ENCODE measurements around the gene MTCH1. TPM values are rescaled to one million over a fixed set of nuclear protein-coding genes. Genes with fewer than 3 reads are reported as not detected.

MTCH1 gene
- total RNA-seq, 4 donors from 2014 or later = 111 to 172 (median 146) TPM

- Histone ChIP-seq H3K4me1 (no peaks in the 10 kb centered on the region), H3K27ac (no peak overlapping the region)
Observed at GRCh38 chr6:36973647-36974046, 12.3 kb downstream of the MTCH1 start.

GRCh38 chr6:36973190-36973589 is 12.8 kb downstream of the MTCH1 start:
- Histone ChIP-seq H3K36me3 (no peaks in the 10 kb centered on the region), H3K27me3 (no peaks in the 10 kb centered on the region), H3K27ac (no peak overlapping the region), H3K4me1 (no peaks in the 10 kb centered on the region), H3K4me3 (no peak overlapping the region), H3K9me3 (no peaks in the 10 kb centered on the region)
- intact Hi-C loops (cut with DNase I; ENCODE audit: low total_unique reads) = no loop called here
- no peak for DNase-seq
- TF ChIP-seq CTCF (IDR thresholded peaks at IDR 0.05) (no peak), POLR2A (IDR thresholded peaks at IDR 0.05) (no peak)

More at GRCh38 chr6:36973647-36974046, 12.3 kb downstream of the MTCH1 start:
- Histone ChIP-seq H3K9me3 (no peaks in the 10 kb centered on the region), H3K36me3 (no peaks in the 10 kb centered on the region), H3K4me3 (no peak overlapping the region), H3K27me3 (no peaks in the 10 kb centered on the region)
- intact Hi-C loops (cut with DNase I; ENCODE audit: low total_unique reads) = no loop called here
- no peak for TF ChIP-seq POLR2A (IDR thresholded peaks at IDR 0.05)
- TF ChIP-seq CTCF (IDR thresholded peaks at IDR 0.05) = no peak
- DNase-seq = no peak

DNA sequence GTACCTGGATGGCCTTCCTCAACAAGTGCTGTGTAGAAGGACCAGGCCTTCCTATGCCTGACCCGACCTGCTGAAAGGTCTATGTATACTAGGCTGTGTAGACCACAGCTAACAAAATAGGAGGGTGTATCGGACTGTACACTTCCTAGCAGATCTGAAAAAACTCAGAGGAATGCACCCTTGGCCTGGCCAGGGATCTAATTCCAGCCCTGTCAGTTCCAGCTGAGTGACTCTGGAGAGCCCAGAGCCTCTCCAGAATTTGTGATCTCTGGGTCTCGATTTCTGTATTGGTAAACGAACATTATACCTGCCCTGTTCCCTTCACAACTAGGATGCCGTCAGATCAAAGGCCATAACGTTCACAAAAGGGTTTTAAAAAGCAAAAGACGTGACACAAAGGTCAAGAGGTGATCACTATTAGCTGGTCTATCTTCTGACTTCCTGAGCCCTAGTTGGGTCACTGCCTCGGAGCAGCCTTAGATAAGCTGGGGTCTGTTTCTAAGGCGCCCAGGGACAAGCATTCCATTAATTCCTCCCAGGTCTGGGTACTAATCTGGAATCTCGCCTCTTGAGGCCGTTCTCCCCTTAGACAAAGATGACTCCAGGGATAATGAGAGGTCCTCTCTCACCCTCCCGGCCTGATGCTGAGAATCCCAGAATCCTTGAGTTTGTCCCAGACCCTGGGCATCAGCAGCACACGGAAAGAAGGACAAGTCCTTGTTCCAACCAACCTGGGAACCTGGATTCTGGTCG is 13.9 kb downstream of the MTCH1 start:
- Histone ChIP-seq H3K4me3 (no peak overlapping the region), H3K4me1 (no peaks in the 10 kb centered on the region), H3K27me3 (no peaks in the 10 kb centered on the region), H3K9me3 (no peaks in the 10 kb centered on the region), H3K27ac (peak overlapping the region in 1 of 2 donors; percentile 20), H3K36me3 (no peaks in the 10 kb centered on the region)
- TF ChIP-seq POLR2A (IDR thresholded peaks at IDR 0.05) (no peak), CTCF (IDR thresholded peaks at IDR 0.05) (no peak)
- no peak for DNase-seq
- intact Hi-C loops (cut with DNase I; ENCODE audit: low total_unique reads) = no loop called here

DNA sequence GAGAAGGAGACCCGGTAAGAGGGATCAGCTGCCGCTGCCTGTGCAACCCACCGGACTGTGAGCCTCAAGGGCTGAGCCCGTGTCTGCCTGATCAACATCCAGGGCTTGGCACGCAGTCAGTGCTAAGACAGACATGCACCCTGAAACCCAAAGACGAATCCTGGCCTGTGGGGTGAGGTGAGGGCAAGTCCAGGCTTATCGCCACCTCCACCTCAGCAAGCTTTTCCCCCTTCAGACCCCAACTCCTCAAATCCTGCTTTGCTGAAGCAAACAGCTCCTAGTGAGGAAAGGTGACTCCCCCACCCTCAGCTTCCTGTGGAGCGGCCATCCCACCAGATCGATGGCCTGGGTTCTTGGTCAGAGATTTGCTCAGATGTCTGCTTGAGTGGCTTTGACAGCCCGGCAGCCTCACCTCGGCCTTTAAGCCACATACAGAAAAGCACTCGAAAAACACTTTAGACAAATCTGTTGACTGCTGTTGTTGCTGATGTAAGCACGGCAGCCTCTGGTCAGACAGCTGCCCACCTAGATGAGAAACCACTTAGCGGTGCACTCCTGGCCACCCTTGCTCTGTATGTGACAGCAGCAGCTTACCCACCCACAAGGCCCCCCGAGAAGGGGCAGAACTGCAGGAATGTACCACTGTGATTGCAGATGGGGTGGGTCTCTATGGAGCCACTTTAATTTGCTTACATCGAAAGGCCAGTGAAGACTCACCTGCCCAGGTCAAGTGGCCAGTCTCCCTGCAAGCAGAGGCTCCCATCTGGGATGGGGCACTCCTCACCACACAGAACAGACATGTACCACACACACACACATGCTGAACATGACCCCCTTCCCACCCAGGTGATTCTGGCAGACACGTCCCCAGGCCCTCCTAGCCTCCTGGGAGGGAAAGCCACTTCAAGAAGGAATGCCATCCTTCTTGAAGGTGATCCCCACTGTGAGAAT is 14.8 kb downstream of the MTCH1 start:
- Histone ChIP-seq H3K27me3 (no peaks in the 10 kb centered on the region), H3K27ac (no peak overlapping the region), H3K9me3 (no peaks in the 10 kb centered on the region), H3K36me3 (no peaks in the 10 kb centered on the region), H3K4me3 (no peak overlapping the region), H3K4me1 (no peaks in the 10 kb centered on the region)
- intact Hi-C loops (cut with DNase I; ENCODE audit: low total_unique reads) = no loop called here
- TF ChIP-seq POLR2A (IDR thresholded peaks at IDR 0.05) (no peak), CTCF (IDR thresholded peaks at IDR 0.05) (no peak)
- no peak for DNase-seq
